Measurements from ENCODE around the gene BEAN1.

DNA sequence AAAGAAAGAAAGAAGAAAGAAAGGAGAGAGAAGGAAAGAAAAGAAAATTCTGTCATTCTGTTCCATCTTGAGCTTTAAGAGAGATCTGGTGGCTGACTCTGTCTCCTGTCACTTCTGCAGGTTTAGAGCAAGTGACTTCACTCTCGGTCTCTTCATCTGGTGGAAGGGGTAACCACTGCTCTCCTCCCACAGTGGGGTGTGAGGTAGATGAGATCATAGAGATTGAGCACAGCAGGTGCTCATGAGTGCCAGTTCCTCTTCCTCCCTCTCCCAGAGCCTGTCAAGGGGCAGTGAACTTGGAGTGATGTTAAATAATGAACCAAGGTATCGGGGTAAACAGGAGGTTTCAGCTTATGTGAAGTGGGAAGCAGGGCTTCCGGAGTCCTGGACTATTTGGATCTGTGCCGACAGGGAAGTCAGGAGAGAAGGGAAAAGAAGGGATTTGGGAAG, 47.7 kb downstream of the BEAN1 start:
- TF ChIP-seq, protein P1, sequence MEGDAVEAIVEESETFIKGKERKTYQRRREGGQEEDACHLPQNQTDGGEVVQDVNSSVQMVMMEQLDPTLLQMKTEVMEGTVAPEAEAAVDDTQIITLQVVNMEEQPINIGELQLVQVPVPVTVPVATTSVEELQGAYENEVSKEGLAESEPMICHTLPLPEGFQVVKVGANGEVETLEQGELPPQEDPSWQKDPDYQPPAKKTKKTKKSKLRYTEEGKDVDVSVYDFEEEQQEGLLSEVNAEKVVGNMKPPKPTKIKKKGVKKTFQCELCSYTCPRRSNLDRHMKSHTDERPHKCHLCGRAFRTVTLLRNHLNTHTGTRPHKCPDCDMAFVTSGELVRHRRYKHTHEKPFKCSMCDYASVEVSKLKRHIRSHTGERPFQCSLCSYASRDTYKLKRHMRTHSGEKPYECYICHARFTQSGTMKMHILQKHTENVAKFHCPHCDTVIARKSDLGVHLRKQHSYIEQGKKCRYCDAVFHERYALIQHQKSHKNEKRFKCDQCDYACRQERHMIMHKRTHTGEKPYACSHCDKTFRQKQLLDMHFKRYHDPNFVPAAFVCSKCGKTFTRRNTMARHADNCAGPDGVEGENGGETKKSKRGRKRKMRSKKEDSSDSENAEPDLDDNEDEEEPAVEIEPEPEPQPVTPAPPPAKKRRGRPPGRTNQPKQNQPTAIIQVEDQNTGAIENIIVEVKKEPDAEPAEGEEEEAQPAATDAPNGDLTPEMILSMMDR (IDR thresholded peaks at IDR 0.05): no peak
- TF ChIP-seq EP300 (IDR thresholded peaks at IDR 0.05; ENCODE audit: low read depth): no peak
- no peak for TF ChIP-seq POLR2AphosphoS5 (IDR thresholded peaks at IDR 0.05)

All from transverse colon (tissue), 4 donors.